ENCODE results near the gene PIK3C2A.

GRCh38 chr11:17229481-17230152, 21.8 kb upstream of the PIK3C2A start:
- TF ChIP-seq CTCF (IDR thresholded peaks at IDR 0.05; ENCODE audit: insufficient read depth, low read depth, low read length), result no peak
- no peak for TF ChIP-seq EZH2 (IDR thresholded peaks at IDR 0.05; ENCODE audit: insufficient read depth, low read length)
